CD4-positive, alpha-beta T cell treated with Interleukin-1 beta for 1 hour (primary cell): ENCODE data around the gene DEK.
"Not testable (repeated sequence)": the region's sequence is repeated elsewhere in the genome, so short reads cannot be mapped to it uniquely, and the experiment has no call there.

Source experiments
- DNase-seq, 2 donors: peaks; one replicate each; pipeline ENCODE4 v3.0.0-alpha.2; 2020 to 2022

The DEK gene

GRCh38 chr6:18264219-18264922 lies at the start of gene DEK:
TSS of gene DEK (minus strand) at chr6:18264530. CDS start at chr6:18263987, 543 bp downstream.
- DNase-seq = peak; percentile 79 to 83

GRCh38 chr6:18312368-18312767 lies 48.0 kb upstream of the DEK start:
- DNase-seq = no peak

GRCh38 chr6:18310010-18310409 lies 45.7 kb upstream of the DEK start:
- DNase-seq = not testable (repeated sequence)

- no peak for DNase-seq
These were observed 44.7 kb upstream of the DEK start for GRCh38 chr6:18309046-18309445.

- no peak for DNase-seq
These were observed 43.9 kb upstream of the DEK start for GRCh38 chr6:18308070-18308735.

GRCh38 chr6:18306977-18307376 lies 42.6 kb upstream of the DEK start:
- no peak for DNase-seq

- no peak for DNase-seq
These were observed 38.5 kb upstream of the DEK start for GRCh38 chr6:18302561-18303439.

GRCh38 chr6:18293076-18293904 lies 29.0 kb upstream of the DEK start:
- DNase-seq = no peak

- DNase-seq = no peak
These were observed 25.0 kb upstream of the DEK start for GRCh38 chr6:18289283-18289682.

GRCh38 chr6:18284261-18284660 lies 19.9 kb upstream of the DEK start:
- no peak for DNase-seq

- DNase-seq = no peak
These were observed 17.2 kb upstream of the DEK start for GRCh38 chr6:18281564-18281963.

- no peak for DNase-seq
These were observed 15.8 kb upstream of the DEK start for GRCh38 chr6:18280084-18280483.

- no peak for DNase-seq
These were observed 15.1 kb upstream of the DEK start for GRCh38 chr6:18279422-18279821.

- no peak for DNase-seq
These were observed 13.1 kb upstream of the DEK start for GRCh38 chr6:18277237-18278006.

- DNase-seq = no peak
These were observed 12.4 kb upstream of the DEK start for GRCh38 chr6:18276610-18277236.

- DNase-seq = no peak
These were observed 5.9 kb upstream of the DEK start for GRCh38 chr6:18270216-18270615.

GRCh38 chr6:18269717-18270116 lies 5.4 kb upstream of the DEK start:
- no peak for DNase-seq

GRCh38 chr6:18269253-18269652 lies 4.9 kb upstream of the DEK start:
- peak in 1 of 2 donors; percentile 32 for DNase-seq

GRCh38 chr6:18268066-18268465 lies 3.7 kb upstream of the DEK start:
- DNase-seq = no peak

GRCh38 chr6:18266523-18266912 lies 2.2 kb upstream of the DEK start:
- DNase-seq = no peak

- no peak for DNase-seq
These were observed 1.6 kb upstream of the DEK start for GRCh38 chr6:18265787-18266522.
